HG02938 (cell line): ENCODE measurements around the gene SLC4A7.
"Not testable (repeated sequence)": the region's sequence is repeated elsewhere in the genome, so short reads cannot be mapped to it uniquely, and the experiment has no call there.

ENCODE experiments used
- ATAC-seq: cut with Tn5 transposase; IDR thresholded peaks from one replicate; pipeline ENCODE4 v1.9.1; 2021; ENCODE audit warnings: mild to moderate bottlenecking, moderate library complexity; ENCODE audit not compliant: unreplicated experiment

SLC4A7 gene

DNA sequence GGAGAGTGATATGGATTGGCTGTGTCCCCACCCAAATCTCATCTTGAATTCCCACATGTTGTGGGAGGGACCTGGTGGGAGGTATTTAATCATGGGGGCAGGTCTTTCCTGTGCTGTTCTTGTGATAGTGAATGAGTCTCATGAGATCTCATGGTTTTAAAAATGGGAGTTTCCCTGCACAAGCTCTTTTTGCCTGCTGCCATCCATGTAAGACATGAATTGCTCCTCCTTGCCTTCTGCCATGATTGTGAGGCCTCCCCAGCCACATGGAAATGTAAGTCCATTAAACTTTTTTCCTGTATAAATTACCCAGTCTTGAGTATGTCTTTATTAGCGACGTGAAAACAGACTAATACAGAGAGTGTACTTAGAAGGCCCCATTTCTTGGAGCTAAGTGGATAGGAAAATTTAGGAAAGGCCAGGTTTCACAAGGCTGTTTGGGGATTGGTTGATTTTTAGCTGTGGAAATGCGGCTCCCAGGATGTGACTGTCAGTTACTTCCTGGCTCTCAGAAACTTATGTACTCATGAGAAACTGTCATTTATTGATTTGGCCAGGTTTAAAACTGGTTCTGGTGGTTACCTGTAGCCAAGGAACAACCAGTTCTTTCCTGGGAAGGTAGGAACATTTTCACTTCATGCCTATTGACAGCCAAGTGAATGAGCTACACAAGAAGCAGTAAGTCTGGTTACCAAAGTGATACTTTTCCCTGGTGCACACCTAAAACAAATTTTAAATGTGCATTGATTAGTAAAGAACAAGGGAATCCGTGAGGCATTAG, 155.0 kb downstream of the SLC4A7 start:
- ATAC-seq, result not testable (repeated sequence)

GRCh38 chr3:27326629-27327545, 157.3 kb downstream of the SLC4A7 start:
- no peak for ATAC-seq

GRCh38 chr3:27326202-27326601, 158.0 kb downstream of the SLC4A7 start:
- ATAC-seq, result no peak

DNA sequence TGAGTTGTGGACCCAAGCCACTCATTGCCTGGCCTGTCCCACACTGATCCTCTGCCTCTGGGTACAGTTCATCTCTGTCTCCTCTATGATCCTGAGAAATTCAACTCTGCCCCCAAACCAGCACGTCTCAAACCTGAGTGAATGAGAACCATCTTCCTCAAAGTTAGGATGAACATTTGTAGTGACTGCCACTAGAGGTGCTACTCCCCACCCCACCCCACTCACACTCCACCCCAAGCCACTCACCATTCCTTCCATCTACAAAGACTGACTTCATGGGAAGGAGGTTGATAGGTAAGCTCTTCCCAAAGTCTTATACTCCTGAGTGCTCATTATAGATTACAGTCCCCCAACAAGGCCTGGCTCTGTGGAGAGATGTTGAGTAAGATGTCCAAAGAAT, 158.8 kb downstream of the SLC4A7 start:
- no peak for ATAC-seq

DNA sequence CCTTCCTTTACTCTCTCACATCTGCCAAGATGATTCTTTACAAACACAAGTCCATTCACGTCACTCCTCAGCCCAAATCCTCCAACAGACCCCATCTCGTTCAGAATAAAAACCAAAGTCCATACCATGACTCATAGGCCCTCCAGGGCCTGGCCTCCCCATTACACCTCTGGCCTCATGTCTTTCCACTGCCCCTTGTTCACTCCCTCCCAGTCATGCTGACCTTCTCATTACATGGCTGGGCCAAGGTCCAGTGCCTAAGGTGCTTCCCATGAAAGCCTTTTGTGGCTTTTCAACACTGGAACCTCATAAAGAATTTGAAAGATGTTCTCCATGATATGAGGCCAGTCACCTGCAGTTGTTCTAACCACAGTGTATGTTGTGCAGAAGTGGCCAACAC, 159.5 kb downstream of the SLC4A7 start:
- ATAC-seq, result no peak

DNA sequence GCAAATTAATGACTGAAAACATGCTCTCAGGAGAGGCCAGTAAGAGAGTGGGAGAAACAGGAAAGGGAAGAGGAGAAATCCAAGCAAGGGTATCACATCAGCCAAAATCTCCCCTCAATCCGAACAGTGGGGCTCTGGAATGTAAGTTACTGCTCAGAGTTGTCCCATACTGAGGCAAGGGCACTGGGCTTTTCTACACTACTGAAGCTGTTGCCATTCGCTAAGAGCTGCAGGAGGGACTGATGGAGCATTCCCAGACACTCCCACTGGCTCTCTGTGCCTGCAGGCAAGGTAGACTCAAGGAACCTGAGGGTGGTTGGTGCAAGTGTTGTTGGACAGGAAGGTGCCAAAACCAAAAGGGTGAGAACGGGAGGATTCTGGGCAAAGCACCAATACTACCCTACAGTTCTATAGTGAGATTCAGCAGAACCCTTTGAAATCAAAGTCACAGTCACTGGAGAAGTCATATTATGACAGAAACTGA, 161.1 kb downstream of the SLC4A7 start:
- ATAC-seq, result no peak
